ENCODE data around the gene KRTAP12-2. TPM values are rescaled to one million over a fixed set of nuclear protein-coding genes. Genes with fewer than 3 reads are reported as not detected.
"Not testable (repeated sequence)": the region's sequence is repeated elsewhere in the genome, so short reads cannot be mapped to it uniquely, and the experiment has no call there.

KRTAP12-2 gene
- total RNA-seq, 2 donors from 2014 or later, result not detected

- no peak for ATAC-seq
- no peak for DNase-seq
- intact Hi-C loops (cut with DNase I, micrococcal nuclease), result no loop called here
These were observed 8.8 kb downstream of the KRTAP12-2 start, which contains the start of gene KRTAP12-3 for GRCh38 chr21:44657635-44658540. KRTAP12-3 (plus strand) TSS chr21:44657932; CDS start chr21:44657980, 48 bp downstream.

- intact Hi-C loops (cut with DNase I, micrococcal nuclease), result no loop called here
- ATAC-seq (no peak), DNase-seq (no peak)
These were observed 9.9 kb downstream of the KRTAP12-2 start for GRCh38 chr21:44656868-44657267.

GRCh38 chr21:44654576-44655175, 12.1 kb downstream of the KRTAP12-2 start, which contains the start of gene KRTAP12-4:
KRTAP12-4 (minus strand) TSS chr21:44654659; CDS start chr21:44654614, 45 bp downstream.
- DNase-seq (no peak), ATAC-seq (no peak)
- intact Hi-C loops (cut with DNase I, micrococcal nuclease), result no loop called here

- intact Hi-C loops (cut with DNase I, micrococcal nuclease), result no loop called here
- ATAC-seq (no peak), DNase-seq (peak in 1 of 2 donors; percentile 18)
These were observed 12.8 kb downstream of the KRTAP12-2 start for GRCh38 chr21:44653656-44654575.

GRCh38 chr21:44653123-44653522, 13.6 kb downstream of the KRTAP12-2 start:
- intact Hi-C loops (cut with DNase I, micrococcal nuclease), result no loop called here
- no peak for DNase-seq
- no peak for ATAC-seq

- ATAC-seq (no peak), DNase-seq (no peak)
- intact Hi-C loops (cut with DNase I, micrococcal nuclease), result no loop called here
These were observed 15.6 kb downstream of the KRTAP12-2 start for GRCh38 chr21:44650973-44651675.

GRCh38 chr21:44650265-44650972, 16.3 kb downstream of the KRTAP12-2 start:
- DNase-seq (no peak), ATAC-seq (no peak)
- intact Hi-C loops (cut with DNase I, micrococcal nuclease), result no loop called here

GRCh38 chr21:44649521-44650100, 17.1 kb downstream of the KRTAP12-2 start:
- DNase-seq, result no peak
- ATAC-seq, result no peak
- intact Hi-C loops (cut with DNase I, micrococcal nuclease), result no loop called here

GRCh38 chr21:44648557-44649311, 18.0 kb downstream of the KRTAP12-2 start:
- intact Hi-C loops (cut with DNase I, micrococcal nuclease), result no loop called here
- DNase-seq, result no peak
- no peak for ATAC-seq

- DNase-seq (no peak), ATAC-seq (no peak)
- intact Hi-C loops (cut with DNase I, micrococcal nuclease), result no loop called here
These were observed 19.5 kb downstream of the KRTAP12-2 start for GRCh38 chr21:44647222-44647552.

GRCh38 chr21:44646366-44647221, 20.1 kb downstream of the KRTAP12-2 start, which contains the start of gene KRTAP10-11:
KRTAP10-11 (plus strand) TSS chr21:44646414; CDS start chr21:44646459, 45 bp downstream.
- ATAC-seq; DNase-seq; intact Hi-C loops (cut with DNase I, micrococcal nuclease): not testable (repeated sequence)

GRCh38 chr21:44644878-44645277, 21.8 kb downstream of the KRTAP12-2 start:
- intact Hi-C loops (cut with DNase I, micrococcal nuclease), result no loop called here

GRCh38 chr21:44643741-44644310, 22.9 kb downstream of the KRTAP12-2 start:
- ATAC-seq, result no peak
- intact Hi-C loops (cut with DNase I, micrococcal nuclease), result no loop called here
- no peak for DNase-seq

More at GRCh38 chr21:44644878-44645277, 21.8 kb downstream of the KRTAP12-2 start:
- no peak for ATAC-seq
- no peak for DNase-seq

GRCh38 chr21:44640761-44641160, 26.0 kb downstream of the KRTAP12-2 start:
- intact Hi-C loops (cut with DNase I, micrococcal nuclease), result no loop called here
- no peak for ATAC-seq
- DNase-seq, result no peak

- no peak for ATAC-seq
- DNase-seq, result no peak
- intact Hi-C loops (cut with DNase I, micrococcal nuclease), result no loop called here
These were observed 27.4 kb downstream of the KRTAP12-2 start for GRCh38 chr21:44639331-44639655.
